H9 (cell line): ENCODE measurements around the gene TSPAN32. TPM values are rescaled to one million over a fixed set of nuclear protein-coding genes. Genes with fewer than 3 reads are reported as not detected.

ENCODE experiments used
- DNase-seq: peaks from one replicate; pipeline ENCODE4 v3.0.0-alpha.2; 2017
- H2AFZ ChIP-seq: one replicate; pipeline ENCODE4 v1.6.1; 2013; ENCODE audit warnings: mild to moderate bottlenecking, low read length, control low read depth, moderate library complexity
- H2AK5ac ChIP-seq: 2 replicates; pipeline ENCODE4 v1.6.1; 2013; ENCODE audit warnings: low read length, control low read depth, mixed read lengths; ENCODE audit not compliant: insufficient read length
- H2BK120ac ChIP-seq: one replicate; pipeline ENCODE4 v1.6.1; 2013; ENCODE audit warnings: low read depth, mild to moderate bottlenecking, low read length, control low read depth, inconsistent platforms; ENCODE audit not compliant: poor library complexity, severe bottlenecking
- H2BK12ac ChIP-seq: 2 replicates; pipeline ENCODE4 v1.6.1; 2013; ENCODE audit warnings: low read length, control low read depth, mixed read lengths, low read depth; ENCODE audit not compliant: insufficient read length
- H2BK15ac ChIP-seq: 2 replicates; pipeline ENCODE4 v1.6.1; 2013; ENCODE audit warnings: low read depth, low read length, control low read depth
- H2BK20ac ChIP-seq: one replicate; pipeline ENCODE4 v1.6.1; 2013; ENCODE audit warnings: low read depth, mild to moderate bottlenecking, low read length, control low read depth, inconsistent platforms; ENCODE audit not compliant: poor library complexity, severe bottlenecking
- H2BK5ac ChIP-seq: 2 replicates; pipeline ENCODE4 v1.6.1; 2013; ENCODE audit warnings: low read length, control low read depth, mixed read lengths; ENCODE audit not compliant: insufficient read length
- H3K14ac ChIP-seq: 2 replicates; pipeline ENCODE4 v1.6.1; 2013; ENCODE audit warnings: low read length, control low read depth; ENCODE audit not compliant: insufficient read depth
- H3K18ac ChIP-seq: 2 replicates; pipeline ENCODE4 v1.6.1; 2013; ENCODE audit warnings: low read depth, mild to moderate bottlenecking, mixed read lengths, low read length, control low read depth; ENCODE audit not compliant: insufficient read length
- H3K23ac ChIP-seq: 2 replicates; pipeline ENCODE4 v1.6.1; 2013; ENCODE audit warnings: low read length, control low read depth, mixed read lengths, low read depth; ENCODE audit not compliant: insufficient read length
- H3K23me2 ChIP-seq: 2 replicates; pipeline ENCODE4 v1.6.1; 2013; ENCODE audit warnings: low read depth, mild to moderate bottlenecking, mixed read lengths, low read length, control low read depth; ENCODE audit not compliant: insufficient read length, poor library complexity, severe bottlenecking
- H3K27ac ChIP-seq: 2 replicates; pipeline ENCODE4 v1.5.1; 2013; ENCODE audit warnings: low read length, control low read depth, mixed read lengths, low read depth; ENCODE audit not compliant: insufficient read length
- H3K27me3 ChIP-seq: 2 replicates; pipeline ENCODE4 v1.6.1; 2013; ENCODE audit warnings: low read length, control low read depth, inconsistent platforms; ENCODE audit not compliant: insufficient read depth
- H3K4ac ChIP-seq: 2 replicates; pipeline ENCODE4 v1.6.1; 2013; ENCODE audit warnings: low read depth, mild to moderate bottlenecking, control low read depth, inconsistent platforms, low read length, moderate library complexity
- H3K4me1 ChIP-seq: 2 replicates; pipeline ENCODE4 v1.6.1; 2013; ENCODE audit warnings: low read length, control low read depth, inconsistent platforms; ENCODE audit not compliant: insufficient read depth
- H3K4me2 ChIP-seq: 2 replicates; pipeline ENCODE4 v1.6.1; 2013; ENCODE audit warnings: low read length, control low read depth, mixed read lengths; ENCODE audit not compliant: insufficient read length, insufficient read depth
- H3K56ac ChIP-seq: 2 replicates; pipeline ENCODE4 v1.6.1; 2013; ENCODE audit warnings: low read depth, mild to moderate bottlenecking, mixed read lengths, low read length, control low read depth; ENCODE audit not compliant: insufficient read length
- H3K79me1 ChIP-seq: 2 replicates; pipeline ENCODE4 v1.6.1; 2013; ENCODE audit warnings: low read depth, mild to moderate bottlenecking, moderate library complexity, low read length, control low read depth, inconsistent platforms; ENCODE audit not compliant: insufficient read depth, poor library complexity, severe bottlenecking
- H3K79me2 ChIP-seq: 2 replicates; pipeline ENCODE4 v1.6.1; 2013; ENCODE audit warnings: low read length, control low read depth, inconsistent platforms; ENCODE audit not compliant: insufficient read depth
- H3K9ac ChIP-seq: 2 replicates; pipeline ENCODE4 v1.6.1; 2013; ENCODE audit warnings: low read length, control low read depth, mixed read lengths; ENCODE audit not compliant: insufficient read length; ENCODE audit errors: extremely low read depth
- H3K9me3 ChIP-seq: one replicate; pipeline ENCODE4 v1.6.1; 2013; ENCODE audit warnings: low read depth, low read length, inconsistent platforms; ENCODE audit not compliant: control insufficient read depth
- H3T11ph ChIP-seq: one replicate; pipeline ENCODE4 v1.6.1; 2013; ENCODE audit warnings: mild to moderate bottlenecking, low read length, control low read depth, inconsistent platforms
- H4K20me1 ChIP-seq: one replicate; pipeline ENCODE4 v1.6.1; 2013; ENCODE audit not compliant: control insufficient read depth, insufficient read length, insufficient read depth
- H4K5ac ChIP-seq: 2 replicates; pipeline ENCODE4 v1.6.1; 2013; ENCODE audit warnings: low read depth, mild to moderate bottlenecking, mixed read lengths, low read length, control low read depth; ENCODE audit not compliant: insufficient read length
- H4K8ac ChIP-seq: replicated peaks from 2 replicates; pipeline ENCODE4 v1.6.1; 2013; ENCODE audit warnings: low read length, control low read depth, mixed read lengths, low read depth; ENCODE audit not compliant: insufficient read length
- H4K91ac ChIP-seq: 2 replicates; pipeline ENCODE4 v1.6.1; 2013; ENCODE audit warnings: low read depth, mild to moderate bottlenecking, moderate library complexity, mixed read lengths, low read length, control low read depth; ENCODE audit not compliant: insufficient read length
- H3K27ac Mint-ChIP-seq, 3 experiments: 2 replicates in 2 of 3; 3 replicates in 1 of 3; pipeline ENCODE4 v1.8.0; 2020 to 2021; ENCODE audit warnings: mixed read lengths in 3 of 3, mild to moderate bottlenecking in 1 of 3, moderate library complexity in 1 of 3
- H3K27me3 Mint-ChIP-seq: 2 replicates; pipeline ENCODE4 v1.8.0; 2021; ENCODE audit warnings: low read depth, mild to moderate bottlenecking, moderate library complexity, mixed read lengths
- H3K36me3 Mint-ChIP-seq, 3 experiments: 2 replicates in 2 of 3; 3 replicates in 1 of 3; pipeline ENCODE4 v1.8.0; 2020 to 2021; ENCODE audit warnings: low read depth in 3 of 3, mixed read lengths in 3 of 3; ENCODE audit not compliant: insufficient read depth in 1 of 3
- H3K4me1 Mint-ChIP-seq, 2 experiments: 2 replicates each; pipeline ENCODE4 v1.8.0; 2020; ENCODE audit warnings: mixed read lengths in 2 of 2
- H3K4me3 Mint-ChIP-seq, 2 experiments: 2 replicates in 1 of 2; 3 replicates in 1 of 2; pipeline ENCODE4 v1.8.0; 2020 to 2021; ENCODE audit warnings: mild to moderate bottlenecking in 2 of 2, mixed read lengths in 2 of 2, moderate library complexity in 1 of 2
- H3K9me3 Mint-ChIP-seq, 2 experiments: 2 replicates in 1 of 2; 3 replicates in 1 of 2; pipeline ENCODE4 v1.8.0; 2020; ENCODE audit warnings: mild to moderate bottlenecking in 2 of 2, mixed read lengths in 2 of 2, moderate library complexity in 1 of 2
- WGBS: extraction: QIAGEN DNeasy Blood & Tissue Kit; methylation state at CpG from one replicate; pipeline ENCODE4 v1.1.7; 2013; ENCODE audit warnings: missing lambda C conversion rate, low lambda C conversion rate, mixed read lengths; ENCODE audit not compliant: insufficient read length; ENCODE audit errors: extremely low coverage; 5-methylcytosine and 5-hydroxymethylcytosine counted together
- total RNA-seq: library from RNA; stranded (reverse); gene quantifications from 2 replicates; pipeline ENCODE4 v1.2.1, GENCODE V29; 2021
- TF ChIP-seq, protein P1 (sequence below): fragments of 200-600 bp; sonication (generic); conservative IDR thresholded peaks from 3 replicates; pipeline ENCODE4 v1.8.0; 2021; ENCODE audit warnings: antibody characterized with exemption, mild to moderate bottlenecking

The TSPAN32 gene
- total RNA-seq, 1 experiment from 2014 or later: not detected

DNA sequence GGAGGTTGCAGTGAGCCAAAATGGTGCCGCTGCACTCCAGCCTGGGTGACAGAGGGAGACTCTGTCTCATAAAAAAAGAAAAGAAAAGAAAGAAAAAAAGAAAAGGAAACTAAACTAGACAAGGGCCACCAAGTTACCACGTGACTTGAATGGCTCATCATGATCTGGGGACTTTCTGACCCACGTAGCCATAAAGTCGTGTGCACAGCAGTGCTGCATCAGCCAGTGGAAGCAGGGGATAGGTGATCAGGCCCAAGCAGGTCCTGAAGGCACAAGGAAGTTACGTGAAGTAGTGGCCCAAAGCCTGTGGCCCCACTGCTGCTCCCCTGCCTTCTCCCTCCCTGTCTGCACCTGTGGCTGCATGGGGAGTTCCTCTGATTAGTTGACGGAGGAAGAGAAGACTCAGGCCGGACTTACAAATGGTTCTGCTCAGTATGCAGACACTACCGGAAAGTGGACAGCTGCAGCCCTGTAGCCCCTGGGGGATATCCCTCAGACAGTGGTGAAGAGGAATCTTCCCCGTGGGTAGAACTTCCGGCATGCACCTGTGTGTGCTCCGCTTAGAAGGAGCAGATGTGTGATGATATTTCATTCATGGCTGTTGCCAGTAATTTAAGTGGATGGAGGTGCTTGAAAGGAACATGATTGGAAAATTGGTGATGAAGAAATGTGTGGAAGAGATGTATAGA, 57.1 kb downstream of the TSPAN32 start:
- peaks cover 2% of the 10 kb centered on the region for H3K23me2 ChIP-seq
- H3K4me3 Mint-ChIP-seq: no peak overlapping the region
- H3K36me3 Mint-ChIP-seq: peaks cover 2 to 8% (median 4%) of the 10 kb centered on the region in 3 experiments; a peak in 2 of 7 replicates
- H3K18ac ChIP-seq: no peak overlapping the region
- no peak overlapping the region for H2BK5ac ChIP-seq
- no peaks in the 10 kb centered on the region for H4K20me1 ChIP-seq
- no peaks in the 10 kb centered on the region for H3K79me1 ChIP-seq
- TF ChIP-seq, protein P1, sequence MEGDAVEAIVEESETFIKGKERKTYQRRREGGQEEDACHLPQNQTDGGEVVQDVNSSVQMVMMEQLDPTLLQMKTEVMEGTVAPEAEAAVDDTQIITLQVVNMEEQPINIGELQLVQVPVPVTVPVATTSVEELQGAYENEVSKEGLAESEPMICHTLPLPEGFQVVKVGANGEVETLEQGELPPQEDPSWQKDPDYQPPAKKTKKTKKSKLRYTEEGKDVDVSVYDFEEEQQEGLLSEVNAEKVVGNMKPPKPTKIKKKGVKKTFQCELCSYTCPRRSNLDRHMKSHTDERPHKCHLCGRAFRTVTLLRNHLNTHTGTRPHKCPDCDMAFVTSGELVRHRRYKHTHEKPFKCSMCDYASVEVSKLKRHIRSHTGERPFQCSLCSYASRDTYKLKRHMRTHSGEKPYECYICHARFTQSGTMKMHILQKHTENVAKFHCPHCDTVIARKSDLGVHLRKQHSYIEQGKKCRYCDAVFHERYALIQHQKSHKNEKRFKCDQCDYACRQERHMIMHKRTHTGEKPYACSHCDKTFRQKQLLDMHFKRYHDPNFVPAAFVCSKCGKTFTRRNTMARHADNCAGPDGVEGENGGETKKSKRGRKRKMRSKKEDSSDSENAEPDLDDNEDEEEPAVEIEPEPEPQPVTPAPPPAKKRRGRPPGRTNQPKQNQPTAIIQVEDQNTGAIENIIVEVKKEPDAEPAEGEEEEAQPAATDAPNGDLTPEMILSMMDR: no peak
- no peak overlapping the region for H3K14ac ChIP-seq
- no peak for DNase-seq
- no peak overlapping the region for H2BK12ac ChIP-seq
- H3K56ac ChIP-seq: no peak overlapping the region
- no peak overlapping the region for H3K27ac Mint-ChIP-seq
- no peak overlapping the region for H2BK120ac ChIP-seq
- no peaks in the 10 kb centered on the region for H3K4me1 ChIP-seq
- H3K27me3 ChIP-seq: no peaks in the 10 kb centered on the region
- H2BK20ac ChIP-seq: no peak overlapping the region
- no peak overlapping the region for H3K27ac ChIP-seq
- H4K8ac ChIP-seq: no peak overlapping the region
- H3K4ac ChIP-seq: no peak overlapping the region
- no CpG with 5 or more reads among the region's 11 CpGs for WGBS
- no peak overlapping the region for H3K9ac ChIP-seq
- H4K91ac ChIP-seq: no peak overlapping the region
- no peak overlapping the region for H4K5ac ChIP-seq
- H2AFZ ChIP-seq: no peak overlapping the region
- no peak overlapping the region for H2AK5ac ChIP-seq
- H3K4me1 Mint-ChIP-seq: peaks cover 0 to 6% of the 10 kb centered on the region in 2 experiments; a peak in 1 of 4 replicates
- H3T11ph ChIP-seq: no peak overlapping the region
- peaks cover 15 to 16% of the 10 kb centered on the region in 2 experiments for H3K9me3 Mint-ChIP-seq
- H3K9me3 ChIP-seq: no peaks in the 10 kb centered on the region
- no peak overlapping the region for H3K4me2 ChIP-seq
- H2BK15ac ChIP-seq: no peak overlapping the region
- H3K27me3 Mint-ChIP-seq: peaks cover 13% of the 10 kb centered on the region
- H3K79me2 ChIP-seq: no peaks in the 10 kb centered on the region
- no peak overlapping the region for H3K23ac ChIP-seq
